GM18502 (cell line): ENCODE results near the gene PAMR1.
"Not testable (repeated sequence)": the region's sequence is repeated elsewhere in the genome, so short reads cannot be mapped to it uniquely, and the experiment has no call there.

ENCODE experiments used
- ATAC-seq: cut with Tn5 transposase; IDR thresholded peaks from one replicate; pipeline ENCODE4 v1.9.1; 2021; ENCODE audit warnings: mild to moderate bottlenecking; ENCODE audit not compliant: unreplicated experiment, poor library complexity

PAMR1 gene

GRCh38 chr11:35525501-35526175 is at the start of gene PAMR1:
PAMR1 (minus strand) TSS chr11:35525616; CDS start chr11:35525585, 31 bp downstream.
- ATAC-seq, result no peak

GRCh38 chr11:35571696-35572095 is 46.3 kb upstream of the PAMR1 start:
- no peak for ATAC-seq

- no peak for ATAC-seq
Observed at GRCh38 chr11:35567737-35568465, 42.5 kb upstream of the PAMR1 start.

GRCh38 chr11:35566885-35567284 is 41.5 kb upstream of the PAMR1 start:
- no peak for ATAC-seq

- ATAC-seq, result no peak
Observed at GRCh38 chr11:35566181-35566580, 40.8 kb upstream of the PAMR1 start.

- no peak for ATAC-seq
Observed at GRCh38 chr11:35564245-35564595, 38.8 kb upstream of the PAMR1 start.

GRCh38 chr11:35563484-35564244 is 38.2 kb upstream of the PAMR1 start:
- no peak for ATAC-seq

GRCh38 chr11:35559949-35560348 is 34.5 kb upstream of the PAMR1 start:
- ATAC-seq, result no peak

GRCh38 chr11:35558513-35558912 is 33.1 kb upstream of the PAMR1 start:
- no peak for ATAC-seq

GRCh38 chr11:35555488-35555887 is 30.1 kb upstream of the PAMR1 start:
- no peak for ATAC-seq

- no peak for ATAC-seq
Observed at GRCh38 chr11:35554491-35555437, 29.3 kb upstream of the PAMR1 start.

GRCh38 chr11:35553831-35554230 is 28.4 kb upstream of the PAMR1 start:
- no peak for ATAC-seq

- ATAC-seq, result no peak
Observed at GRCh38 chr11:35553021-35553420, 27.6 kb upstream of the PAMR1 start.

GRCh38 chr11:35552616-35553015 is 27.2 kb upstream of the PAMR1 start:
- no peak for ATAC-seq

GRCh38 chr11:35550374-35551036 is 25.1 kb upstream of the PAMR1 start:
- ATAC-seq, result no peak

GRCh38 chr11:35549787-35550186 is 24.4 kb upstream of the PAMR1 start:
- ATAC-seq, result no peak

GRCh38 chr11:35548925-35549561 is 23.6 kb upstream of the PAMR1 start:
- no peak for ATAC-seq

GRCh38 chr11:35547995-35548394 is 22.6 kb upstream of the PAMR1 start:
- not testable (repeated sequence) for ATAC-seq

GRCh38 chr11:35546317-35546716 is 20.9 kb upstream of the PAMR1 start:
- ATAC-seq, result no peak
